SK-N-SH (cell line): Measurements from ENCODE around the gene ZMIZ2. TPM values are rescaled to one million over a fixed set of nuclear protein-coding genes. Genes with fewer than 3 reads are reported as not detected.
"Not testable (repeated sequence)": the region's sequence is repeated elsewhere in the genome, so short reads cannot be mapped to it uniquely, and the experiment has no call there.

Experiments
- CTCF ChIA-PET: fragments of 300-600, 350-600 bp; formaldehyde crosslinking; extraction: SDS; loops from one replicate; lab custom pipeline; 2021; lab: Yijun Ruan, JAX
- POLR2A ChIA-PET: fragments of 350-600 bp; sonication (Branson Sonifier 250); formaldehyde crosslinking; extraction: SDS; loops from one replicate; lab custom pipeline; 2020; ENCODE audit warnings: antibody characterized with exemption, inconsistent platforms; lab: Yijun Ruan, JAX
- DNase-seq: peaks from one replicate; pipeline ENCODE4 v3.0.0; 2012
- H2AFZ ChIP-seq: fragments of 200-600 bp; sonication (generic); 2 replicates; pipeline ENCODE4 v1.8.1; 2016; ENCODE audit warnings: antibody characterized with exemption, mild to moderate bottlenecking, low read depth
- H3F3A ChIP-seq: fragments of 200-600 bp; sonication (generic); replicated peaks from 2 replicates; pipeline ENCODE3; 2016; ENCODE audit warnings: antibody characterized with exemption, mild to moderate bottlenecking; ENCODE audit not compliant: insufficient read depth
- H3K27ac ChIP-seq, 2 experiments: fragments of 200-500 bp in 1 of 2; fragments of 200-600 bp in 1 of 2; sonication (Bioruptor generic) in 1 of 2; sonication (generic), shearing (Covaris generic) in 1 of 2; 2 replicates each; pipeline versions ENCODE4 v1.5.1 to v1.6.1; 2014 to 2016; ENCODE audit warnings: low read depth in 2 of 2, inconsistent platforms in 1 of 2, low read length in 1 of 2, mild to moderate bottlenecking in 1 of 2, mixed read lengths in 1 of 2
- H3K27me3 ChIP-seq: fragments of 200-600 bp; sonication (generic), shearing (Covaris generic); 2 replicates; pipeline ENCODE4 v1.6.1; 2016; ENCODE audit warnings: mixed run types; ENCODE audit not compliant: insufficient read depth
- H3K36me3 ChIP-seq, 2 experiments: fragments of 200-500 bp in 1 of 2; fragments of 200-600 bp in 1 of 2; sonication (Bioruptor generic) in 1 of 2; sonication (generic) in 1 of 2; replicated peaks in 1 of 2; 2 replicates each; pipeline versions ENCODE3 to v1.5.1; 2014 to 2016; ENCODE audit warnings: low read length in 1 of 2, mild to moderate bottlenecking in 1 of 2; ENCODE audit not compliant: insufficient read depth in 2 of 2, control insufficient read depth in 1 of 2
- H3K4me1 ChIP-seq, 2 experiments: fragments of 200-500 bp in 1 of 2; fragments of 200-600 bp in 1 of 2; sonication (Bioruptor generic) in 1 of 2; sonication (generic), shearing (Covaris generic) in 1 of 2; 2 replicates each; pipeline versions ENCODE4 v1.5.1 to v1.6.1; 2014 to 2016; ENCODE audit warnings: low read depth in 1 of 2, low read length in 1 of 2, mixed run types in 1 of 2; ENCODE audit not compliant: insufficient read depth in 2 of 2, control insufficient read depth in 1 of 2
- H3K4me2 ChIP-seq: fragments of 200-600 bp; sonication (generic), shearing (Covaris generic); 2 replicates; pipeline ENCODE4 v1.6.1; 2017; ENCODE audit warnings: mixed run types
- H3K4me3 ChIP-seq, 2 experiments: fragments of 200-500 bp in 1 of 2; fragments of 200-600 bp in 1 of 2; sonication (Bioruptor generic) in 1 of 2; sonication (generic), shearing (Covaris generic) in 1 of 2; 2 replicates each; pipeline versions ENCODE4 v1.5.1 to v1.8.1; 2014 to 2016; ENCODE audit warnings: low read depth in 2 of 2, inconsistent platforms in 1 of 2, low read length in 1 of 2, mild to moderate bottlenecking in 1 of 2, mixed read lengths in 1 of 2, moderate library complexity in 1 of 2
- H3K79me2 ChIP-seq: fragments of 200-600 bp; sonication (generic); 2 replicates; pipeline ENCODE4 v1.8.1; 2017; ENCODE audit warnings: mild to moderate bottlenecking; ENCODE audit not compliant: insufficient read depth
- H3K9ac ChIP-seq: fragments of 200-600 bp; sonication (generic); 2 replicates; pipeline ENCODE4 v1.6.1; 2017; ENCODE audit warnings: mixed run types
- H3K9me2 ChIP-seq: fragments of 200-600 bp; sonication (generic); 2 replicates; pipeline ENCODE4 v1.6.1; 2017; ENCODE audit warnings: mixed run types
- H3K9me3 ChIP-seq: fragments of 200-600 bp; sonication (generic); 2 replicates; pipeline ENCODE4 v1.6.1; 2017; ENCODE audit warnings: mixed run types, mild to moderate bottlenecking, moderate library complexity
- H4K20me1 ChIP-seq: fragments of 200-600 bp; sonication (generic); 2 replicates; pipeline ENCODE4 v1.6.1; 2017; ENCODE audit warnings: mild to moderate bottlenecking, mixed run types; ENCODE audit not compliant: insufficient read depth
- FOSL2 ChIP-seq: IDR thresholded peaks from 2 replicates; pipeline ENCODE4 v1.4.0; 2012; ENCODE audit warnings: low read depth, mild to moderate bottlenecking, moderate library complexity, borderline replicate concordance
- FOXJ3 ChIP-seq: sonication (generic); formaldehyde crosslinking; IDR thresholded peaks from 2 replicates; pipeline ENCODE4 v1.5.1; 2020; ENCODE audit warnings: mild to moderate bottlenecking, missing genetic modification reagents
- MEF2A ChIP-seq: IDR thresholded peaks from 2 replicates; pipeline ENCODE4 v1.4.0; 2012; ENCODE audit warnings: low read depth, borderline replicate concordance
- NFIC ChIP-seq: IDR thresholded peaks from 2 replicates; pipeline ENCODE4 v1.4.0; 2012; ENCODE audit warnings: borderline replicate concordance
- RAD21 ChIP-seq: IDR thresholded peaks from 2 replicates; pipeline ENCODE4 v1.6.1; 2012; ENCODE audit warnings: mild to moderate bottlenecking, low read length
- RCOR1 ChIP-seq: fragments of 150-350 bp; IDR thresholded peaks from 2 replicates; pipeline ENCODE4 v1.6.1; 2017; ENCODE audit warnings: antibody characterized with exemption, low read length
- RFX5 ChIP-seq: IDR thresholded peaks from 2 replicates; pipeline ENCODE4 v1.6.1; 2012; ENCODE audit warnings: mild to moderate bottlenecking, improper control_type of control experiment, low read length
- RXRA ChIP-seq: IDR thresholded peaks from 2 replicates; pipeline ENCODE4 v1.4.0; 2012; ENCODE audit warnings: low read depth, mild to moderate bottlenecking, borderline replicate concordance
- SMC3 ChIP-seq: IDR thresholded peaks from 2 replicates; pipeline ENCODE4 v1.6.1; 2012; ENCODE audit warnings: low read depth, low read length, improper control_type of control experiment
- USF1 ChIP-seq: IDR thresholded peaks from 2 replicates; pipeline ENCODE4 v1.4.0; 2012; ENCODE audit warnings: low read depth, borderline replicate concordance
- USF2 ChIP-seq: fragments of 150-350 bp; IDR thresholded peaks from 2 replicates; pipeline ENCODE4 v1.6.1; 2017; ENCODE audit warnings: antibody characterized with exemption, low read length, low read depth, borderline replicate concordance
- YY1 ChIP-seq: IDR thresholded peaks from 2 replicates; pipeline ENCODE4 v1.4.0; 2012; ENCODE audit warnings: low read depth, mild to moderate bottlenecking
- WGBS: methylation state at CpG from one replicate; pipeline ENCODE4 v1.1.6; 2017; ENCODE audit warnings: low lambda C conversion rate; 5-methylcytosine and 5-hydroxymethylcytosine counted together
- polyA plus RNA-seq, 3 experiments: library from polyadenylated mRNA; depleted of rRNA; stranded (reverse); fragments of >200 nt; gene quantifications; 2 replicates each; pipeline ENCODE4 v1.2.3, GENCODE V29; 2012

Gene ZMIZ2
- polyA plus RNA-seq, 1 of the 3 experiments (the other 2 are of a cell fraction), result 18.1 TPM

GRCh38 chr7:44772440-44772839 is 23.8 kb downstream of the ZMIZ2 start:
- no peak overlapping the region for H3K9ac ChIP-seq
- TF ChIP-seq NFIC, result no peak
- no peak for TF ChIP-seq YY1
- TF ChIP-seq FOSL2, result no peak
- TF ChIP-seq, all 33 proteins: peak for 0
- ChIA-PET CTCF (interaction anchor here (0.7 to 0.9 kb wide), 3 partner anchors 26 to 816 kb away, joined by 3 to 4 read pairs (median 3); no protein-coding TSS in a partner anchor), POLR2A (interaction anchor here (0.6 to 1.5 kb wide), 2 partner anchors 19 to 338 kb away, joined by 3 read pairs; no protein-coding TSS in a partner anchor)
- Histone ChIP-seq H3K27me3 (no peaks in the 10 kb centered on the region), H3F3A (peaks cover 11% of the 10 kb centered on the region), H2AFZ (no peak overlapping the region), H3K9me2 (no peaks in the 10 kb centered on the region), H3K27ac (no peak overlapping the region), H3K36me3 (peaks cover 0 to 6% of the 10 kb centered on the region in 2 experiments), H3K9me3 (no peaks in the 10 kb centered on the region), H3K4me3 (no peak overlapping the region), H3K79me2 (no peaks in the 10 kb centered on the region), H4K20me1 (no peaks in the 10 kb centered on the region), H3K4me1 (peaks cover 7 to 26% of the 10 kb centered on the region in 2 experiments; a peak in 2 of 4 replicates), H3K4me2 (no peak overlapping the region)
- no peak for DNase-seq
- WGBS, result 61% methylated on average over 6 of the region's 6 CpGs

- 70% methylated on average over 10 of the region's 10 CpGs for WGBS
- H3K4me3 ChIP-seq, result no peak overlapping the region
- no peak overlapping the region for H3K9ac ChIP-seq
- H3K9me3 ChIP-seq, result no peaks in the 10 kb centered on the region
- no peaks in the 10 kb centered on the region for H3K9me2 ChIP-seq
- no peaks in the 10 kb centered on the region for H3K27me3 ChIP-seq
- H2AFZ ChIP-seq, result no peak overlapping the region
- DNase-seq, result no peak
- H3K36me3 ChIP-seq, result peaks cover 0 to 2% of the 10 kb centered on the region in 2 experiments
- no peak overlapping the region for H3K27ac ChIP-seq
- H3K79me2 ChIP-seq, result no peaks in the 10 kb centered on the region
- peaks cover 11% of the 10 kb centered on the region for H3F3A ChIP-seq
- no peak for TF ChIP-seq SMC3
- TF ChIP-seq USF1, result no peak
- TF ChIP-seq RCOR1, result no peak
- no peak for TF ChIP-seq RFX5
- TF ChIP-seq FOXJ3 (CRISPR knock-in tag), result no peak
- no peak for TF ChIP-seq RXRA
- no peak for TF ChIP-seq USF2
- no peak for TF ChIP-seq RAD21
- no peak for TF ChIP-seq MEF2A
- POLR2A ChIA-PET, result interaction anchor here (0.6 to 1.5 kb wide), 2 partner anchors 19 to 337 kb away, joined by 3 read pairs; no protein-coding TSS in a partner anchor
- no peaks in the 10 kb centered on the region for H4K20me1 ChIP-seq
- peaks cover 7 to 22% of the 10 kb centered on the region in 2 experiments; a peak in 2 of 4 replicates for H3K4me1 ChIP-seq
- CTCF ChIA-PET, result interaction anchor here (0.7 kb wide), 1 partner anchor 816 kb away, joined by 3 read pairs; no protein-coding TSS in a partner anchor
- H3K4me2 ChIP-seq, result no peak overlapping the region
These were observed 24.2 kb downstream of the ZMIZ2 start for GRCh38 chr7:44772867-44773266.

DNA sequence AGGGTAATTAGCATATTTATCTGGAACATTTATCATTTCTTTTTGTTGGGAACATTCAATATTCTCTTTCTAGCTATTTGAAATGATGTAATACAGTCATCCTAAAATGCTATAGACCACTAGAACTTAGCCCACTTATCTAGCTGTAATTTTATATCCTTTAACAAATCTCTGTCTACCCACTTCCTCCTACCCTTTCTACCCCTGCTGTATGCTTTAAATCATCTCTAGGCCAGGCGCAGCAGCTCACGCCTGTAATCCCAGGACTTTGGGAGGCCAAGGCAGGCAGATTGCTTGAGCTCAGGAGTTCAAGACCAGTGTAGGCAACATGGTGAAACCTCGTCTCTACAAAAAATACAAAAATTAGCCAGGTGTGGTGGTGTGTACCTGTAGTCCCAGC is 25.8 kb downstream of the ZMIZ2 start:
- H2AFZ ChIP-seq, H3K79me2 ChIP-seq, H4K20me1 ChIP-seq, H3K4me3 ChIP-seq, H3K9me2 ChIP-seq, H3K4me1 ChIP-seq, H3K27me3 ChIP-seq, POLR2A ChIA-PET, H3K36me3 ChIP-seq, H3K4me2 ChIP-seq, H3K9me3 ChIP-seq, H3K9ac ChIP-seq, CTCF ChIA-PET, H3K27ac ChIP-seq, DNase-seq: not testable (repeated sequence)
- peaks cover 11% of the 10 kb centered on the region for H3F3A ChIP-seq
- WGBS, result 82% methylated on average over 3 of the region's 3 CpGs
